Adrenal gland (tissue), 5 donors: ENCODE data around the gene ZNF774.

Experiments
- CTCF ChIP-seq, 6 experiments: fragments of 450-650 bp in 4 of 6; fragments of 200-600 bp in 2 of 6; sonication (generic) in 1 of 6; IDR thresholded peaks; 1 replicate in 5 of 6; 2 replicates in 1 of 6; pipeline versions ENCODE4 v1.5.1 to v1.8.0; 2016 to 2021; ENCODE audit warnings: antibody characterized with exemption in 6 of 6, mild to moderate bottlenecking in 2 of 6, moderate library complexity in 1 of 6
- POLR2A ChIP-seq, 2 donors: fragments of 450-650 bp; IDR thresholded peaks; one replicate each; pipeline ENCODE4 v1.6.1; 2017; ENCODE audit warnings: antibody characterized with exemption in 2 of 2, mild to moderate bottlenecking in 2 of 2, moderate library complexity in 1 of 2
- donor health status: DM: no; HTN: no; CAD: no.

- TF ChIP-seq CTCF (IDR thresholded peaks at IDR 0.05) (no peak), POLR2A (IDR thresholded peaks at IDR 0.05) (no peak)
Measured at GRCh38 chr15:90396321-90396720, 44.2 kb downstream of the ZNF774 start.
